ENCODE data around the gene MESP2. TPM values are rescaled to one million over a fixed set of nuclear protein-coding genes. Genes with fewer than 3 reads are reported as not detected.

The MESP2 gene
- total and polyA plus RNA-seq, 9 of the 15 experiments (the other 6 are each of a cell fraction or from before 2014, with no cell fraction given): 0.08 to 0.82 (median 0.37) TPM

DNA sequence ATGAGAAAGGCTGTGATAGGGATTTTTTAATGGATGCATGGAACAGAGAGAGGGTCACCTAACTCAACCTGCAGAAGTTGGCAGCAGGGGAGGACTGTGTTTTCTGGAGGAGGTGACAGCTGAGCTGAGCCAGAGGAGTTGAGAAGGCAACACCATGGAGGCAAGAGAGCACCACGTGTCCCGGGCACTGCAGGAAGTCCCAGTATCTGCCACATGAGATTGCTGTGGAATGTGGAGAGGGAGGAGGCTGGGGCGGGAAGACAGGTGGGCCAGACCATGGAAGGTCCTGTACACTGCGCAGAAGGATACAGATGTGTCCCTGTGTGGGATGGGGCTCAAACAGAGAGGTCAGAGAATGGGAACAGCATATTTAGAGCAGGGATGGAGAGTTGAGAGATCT is 40.4 kb upstream of the MESP2 start:
- no peak for TF ChIP-seq RAD51 (IDR thresholded peaks at IDR 0.05; ENCODE audit: borderline replicate concordance, low read depth)
- Histone ChIP-seq H3K9me3 (replicated peaks; ENCODE audit: control insufficient read depth, insufficient read depth, low read depth, low read length) (no peaks in the 10 kb centered on the region), H3K27me3 (ENCODE audit: control insufficient read depth in 2 of 2, insufficient read depth in 2 of 2, low read length in 2 of 2) (peaks cover 11 to 41% of the 10 kb centered on the region in 2 experiments; a peak in 4 of 5 replicates), H3K4me3 (no peak overlapping the region), H3K4me2 (ENCODE audit: insufficient read depth, low read length) (no peak overlapping the region), H3K9ac (ENCODE audit: insufficient read depth in 1 of 2, low read depth in 2 of 2, low read length in 2 of 2) (no peak overlapping the region), H2AFZ (ENCODE audit: low read depth, low read length) (no peak overlapping the region), H3K27ac (ENCODE audit: extremely low read depth, low read depth, low read length) (no peak overlapping the region), H3K79me2 (ENCODE audit: control insufficient read depth, insufficient read depth, low read length) (no peaks in the 10 kb centered on the region), H3K9me1 (ENCODE audit: control insufficient read depth, insufficient read depth, low read length) (no peaks in the 10 kb centered on the region), H3K4me1 (replicated peaks in 1 of 2; ENCODE audit: control insufficient read depth in 2 of 2, insufficient read depth in 2 of 2, low read length in 2 of 2) (no peaks in the 10 kb centered on the region), H4K20me1 (replicated peaks; ENCODE audit: control insufficient read depth, insufficient read depth, low read length) (no peaks in the 10 kb centered on the region), H3K36me3 (ENCODE audit: control insufficient read depth, insufficient read depth, low read length) (no peaks in the 10 kb centered on the region)
- DNase-seq (ENCODE audit: extremely low read depth in 1 of 4, low spot score in 3 of 4) (no peak), ATAC-seq (no peak), FAIRE-seq (no peak)
- POLR2A ChIA-PET: no interaction called here
- BruUV-seq (replicated peaks): no TSS peak
- in situ Hi-C loops (cut with MboI) (loop anchor here (10.0 kb wide), 1 partner anchor 339 kb away; no protein-coding TSS in a partner anchor), intact Hi-C loops (cut with micrococcal nuclease) (no loop called here)
- CTCF ChIA-PET (ENCODE audit: low intra/inter-chr PET ratio): no interaction called here
- WGBS (ENCODE audit: insufficient coverage, low coverage, missing lambda C conversion rate): 0% methylated on average over 4 of the region's 4 CpGs

DNA sequence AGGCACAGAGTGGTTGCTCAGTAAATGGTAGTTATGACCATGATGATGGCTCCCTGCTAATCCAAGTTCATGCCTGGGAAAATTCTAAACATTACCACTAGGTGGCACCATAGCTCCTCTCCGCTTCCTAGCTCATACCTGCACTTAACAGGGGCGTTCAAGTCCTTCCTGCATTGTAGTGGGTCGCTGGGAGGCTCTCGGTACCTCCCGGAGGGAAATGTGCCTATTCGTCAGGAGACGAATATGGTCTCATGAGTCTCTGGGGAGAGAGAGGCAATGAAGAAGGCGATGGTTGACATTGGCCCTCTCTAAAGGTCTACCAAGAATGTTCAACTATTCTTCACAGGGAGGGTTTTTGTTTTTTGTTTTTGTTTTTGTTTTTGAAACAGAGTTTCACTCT is 36.0 kb upstream of the MESP2 start:
- Histone ChIP-seq H3K9ac (ENCODE audit: insufficient read depth in 1 of 2, low read depth in 2 of 2, low read length in 2 of 2) (no peak overlapping the region), H3K9me1 (ENCODE audit: control insufficient read depth, insufficient read depth, low read length) (no peaks in the 10 kb centered on the region), H3K9me3 (replicated peaks; ENCODE audit: control insufficient read depth, insufficient read depth, low read depth, low read length) (no peaks in the 10 kb centered on the region), H3K27ac (ENCODE audit: extremely low read depth, low read depth, low read length) (no peak overlapping the region), H3K79me2 (ENCODE audit: control insufficient read depth, insufficient read depth, low read length) (no peaks in the 10 kb centered on the region), H2AFZ (ENCODE audit: low read depth, low read length) (peak overlapping the region; percentile 88), H3K4me3 (no peak overlapping the region), H3K36me3 (ENCODE audit: control insufficient read depth, insufficient read depth, low read length) (no peaks in the 10 kb centered on the region), H3K4me2 (ENCODE audit: insufficient read depth, low read length) (peak overlapping the region; percentile 65), H3K27me3 (ENCODE audit: control insufficient read depth in 2 of 2, insufficient read depth in 2 of 2, low read length in 2 of 2) (peaks cover 14 to 51% of the 10 kb centered on the region in 2 experiments; a peak in 3 of 5 replicates), H3K4me1 (replicated peaks in 1 of 2; ENCODE audit: control insufficient read depth in 2 of 2, insufficient read depth in 2 of 2, low read length in 2 of 2) (no peaks in the 10 kb centered on the region; a peak in 1 of 5 replicates), H4K20me1 (replicated peaks; ENCODE audit: control insufficient read depth, insufficient read depth, low read length) (no peaks in the 10 kb centered on the region)
- BruUV-seq (replicated peaks): no TSS peak
- peak; percentile 99 for FAIRE-seq
- POLR2A ChIA-PET: interaction anchor here (0.6 to 1.0 kb wide), 5 partner anchors 10 to 346 kb away, joined by 3 to 5 read pairs (median 3); partner anchors contain the start of gene AP3S2
- peak; percentile 77 to 81 (median 78) for DNase-seq (ENCODE audit: extremely low read depth in 1 of 4, low spot score in 3 of 4)
- in situ Hi-C loops (cut with MboI): no loop called here
- CTCF ChIA-PET (ENCODE audit: low intra/inter-chr PET ratio): interaction anchor here (0.6 to 2.3 kb wide), 6 partner anchors 135 to 387 kb away, joined by 3 to 11 read pairs (median 6); no protein-coding TSS in a partner anchor
- intact Hi-C loops (cut with micrococcal nuclease): loop anchor here (1.0 to 10.0 kb wide), 5 partner anchors 148 to 545 kb away; no protein-coding TSS in a partner anchor
- ATAC-seq: peak; percentile 95
- 0% methylated on average over 8 of the region's 8 CpGs for WGBS (ENCODE audit: insufficient coverage, low coverage, missing lambda C conversion rate)
- TF ChIP-seq, protein P1, sequence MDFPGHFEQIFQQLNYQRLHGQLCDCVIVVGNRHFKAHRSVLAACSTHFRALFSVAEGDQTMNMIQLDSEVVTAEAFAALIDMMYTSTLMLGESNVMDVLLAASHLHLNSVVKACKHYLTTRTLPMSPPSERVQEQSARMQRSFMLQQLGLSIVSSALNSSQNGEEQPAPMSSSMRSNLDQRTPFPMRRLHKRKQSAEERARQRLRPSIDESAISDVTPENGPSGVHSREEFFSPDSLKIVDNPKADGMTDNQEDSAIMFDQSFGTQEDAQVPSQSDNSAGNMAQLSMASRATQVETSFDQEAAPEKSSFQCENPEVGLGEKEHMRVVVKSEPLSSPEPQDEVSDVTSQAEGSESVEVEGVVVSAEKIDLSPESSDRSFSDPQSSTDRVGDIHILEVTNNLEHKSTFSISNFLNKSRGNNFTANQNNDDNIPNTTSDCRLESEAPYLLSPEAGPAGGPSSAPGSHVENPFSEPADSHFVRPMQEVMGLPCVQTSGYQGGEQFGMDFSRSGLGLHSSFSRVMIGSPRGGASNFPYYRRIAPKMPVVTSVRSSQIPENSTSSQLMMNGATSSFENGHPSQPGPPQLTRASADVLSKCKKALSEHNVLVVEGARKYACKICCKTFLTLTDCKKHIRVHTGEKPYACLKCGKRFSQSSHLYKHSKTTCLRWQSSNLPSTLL (IDR thresholded peaks at IDR 0.05): no peak
- TF ChIP-seq CC2D1A (IDR thresholded peaks at IDR 0.05): peak; percentile 67
- no peak for TF ChIP-seq NR2C2 (CRISPR knock-in tag; IDR thresholded peaks at IDR 0.05)
- no peak for TF ChIP-seq NR2C2 (tag; IDR thresholded peaks at IDR 0.05)
- TF ChIP-seq SMARCB1 (IDR thresholded peaks at IDR 0.05; ENCODE audit: insufficient read length, low read depth): no peak
- no peak for TF ChIP-seq ZKSCAN1 (IDR thresholded peaks at IDR 0.05; ENCODE audit: low read depth, low read length)
- no peak for TF ChIP-seq ZNF197 (CRISPR knock-in tag; IDR thresholded peaks at IDR 0.05; ENCODE audit: low read depth)
- TF ChIP-seq ARNT (IDR thresholded peaks at IDR 0.05): no peak
- no peak for TF ChIP-seq SRF (CRISPR knock-in tag; IDR thresholded peaks at IDR 0.05)
- TF ChIP-seq SUPT5H (IDR thresholded peaks at IDR 0.05): no peak
- peak; percentile 50; the same call in 1 of the 2 replicates for TF ChIP-seq CTBP1 (IDR thresholded peaks at IDR 0.05; ENCODE audit: borderline replicate concordance)
- TF ChIP-seq NFXL1 (CRISPR knock-in tag; IDR thresholded peaks at IDR 0.05): no peak
- no peak for TF ChIP-seq ETV5 (CRISPR knock-in tag; IDR thresholded peaks at IDR 0.05; ENCODE audit: low read depth)
- TF ChIP-seq HCFC1 (IDR thresholded peaks at IDR 0.05; ENCODE audit: low read depth, low read length): 0 out of 2 replicates have a peak, but pooled peaks have one; percentile 22
- no peak for TF ChIP-seq SP1 (CRISPR knock-in tag; IDR thresholded peaks at IDR 0.05)
- TF ChIP-seq NFE2 (IDR thresholded peaks at IDR 0.05; ENCODE audit: low read depth): no peak
- TF ChIP-seq GATAD2A (IDR thresholded peaks at IDR 0.05): no peak
